Measurements from ENCODE around the gene PHLDB1.

DNA sequence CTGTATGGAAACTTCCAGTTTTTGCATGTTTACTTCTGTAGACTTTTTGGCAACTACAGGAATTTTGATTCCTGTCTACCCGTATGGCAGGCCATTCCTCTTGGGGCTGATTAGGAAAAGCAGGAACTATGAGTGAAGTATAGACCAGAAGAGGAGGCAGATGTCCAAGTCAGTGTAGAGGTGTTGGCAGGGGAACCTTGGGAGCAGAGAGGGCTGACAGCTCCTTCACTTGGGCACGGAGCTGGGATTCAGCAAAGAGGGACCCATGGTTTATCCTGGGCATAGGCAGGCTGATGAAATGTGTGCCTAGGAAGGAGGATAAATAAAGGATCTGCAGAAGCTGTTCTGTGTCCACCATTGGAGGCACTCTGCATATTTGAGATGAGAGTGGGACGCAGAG, 39.0 kb downstream of the PHLDB1 start:
- TF ChIP-seq, protein P1, sequence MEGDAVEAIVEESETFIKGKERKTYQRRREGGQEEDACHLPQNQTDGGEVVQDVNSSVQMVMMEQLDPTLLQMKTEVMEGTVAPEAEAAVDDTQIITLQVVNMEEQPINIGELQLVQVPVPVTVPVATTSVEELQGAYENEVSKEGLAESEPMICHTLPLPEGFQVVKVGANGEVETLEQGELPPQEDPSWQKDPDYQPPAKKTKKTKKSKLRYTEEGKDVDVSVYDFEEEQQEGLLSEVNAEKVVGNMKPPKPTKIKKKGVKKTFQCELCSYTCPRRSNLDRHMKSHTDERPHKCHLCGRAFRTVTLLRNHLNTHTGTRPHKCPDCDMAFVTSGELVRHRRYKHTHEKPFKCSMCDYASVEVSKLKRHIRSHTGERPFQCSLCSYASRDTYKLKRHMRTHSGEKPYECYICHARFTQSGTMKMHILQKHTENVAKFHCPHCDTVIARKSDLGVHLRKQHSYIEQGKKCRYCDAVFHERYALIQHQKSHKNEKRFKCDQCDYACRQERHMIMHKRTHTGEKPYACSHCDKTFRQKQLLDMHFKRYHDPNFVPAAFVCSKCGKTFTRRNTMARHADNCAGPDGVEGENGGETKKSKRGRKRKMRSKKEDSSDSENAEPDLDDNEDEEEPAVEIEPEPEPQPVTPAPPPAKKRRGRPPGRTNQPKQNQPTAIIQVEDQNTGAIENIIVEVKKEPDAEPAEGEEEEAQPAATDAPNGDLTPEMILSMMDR (conservative IDR thresholded peaks at IDR 0.05; ENCODE audit: low read depth, low read length), result no peak
- TF ChIP-seq EZH2 (IDR thresholded peaks at IDR 0.05; ENCODE audit: borderline replicate concordance, low read depth, low read length, poor library complexity, severe bottlenecking), result no peak

All from A673 (cell line).